HCT116 (cell line): ENCODE data around the gene NDUFS2. TPM values are rescaled to one million over a fixed set of nuclear protein-coding genes. Genes with fewer than 3 reads are reported as not detected.

Source experiments
- ATAC-seq: fragments of 200-7000 bp; cut with Tn5 transposase; 2 replicates; pipeline ENCODE4 v1.9.1; 2020; ENCODE audit warnings: mild to moderate bottlenecking, moderate library complexity
- BruUV-seq: library from RNA; stranded (reverse); fragments of 400-500 nt; replicated peaks from 2 replicates; lab custom pipeline; 2021; lab: Mats Ljungman, UMichigan
- CTCF ChIA-PET: fragments of 300-600 bp; sonication (Branson Sonifier 250); formaldehyde crosslinking; loops from one replicate; lab custom pipeline; 2021; ENCODE audit warnings: antibody characterized with exemption; lab: Charles Lee
- POLR2A ChIA-PET: fragments of 300-600, 350-600 bp; sonication (Branson Sonifier 250); formaldehyde crosslinking; loops from one replicate; lab custom pipeline; 2021; ENCODE audit warnings: antibody characterized with exemption; lab: Charles Lee
- RAD21 ChIA-PET, 2 experiments: fragments of 300-600 bp; sonication (Branson Sonifier 250); formaldehyde crosslinking; loops; one replicate each; lab custom pipeline; 2023; ENCODE audit warnings: low total read pairs in 2 of 2; ENCODE audit not compliant: uncharacterized antibody in 2 of 2, unreplicated experiment in 2 of 2, low non-redundant PET in 1 of 2; lab: Charles Lee
- DNase-seq: peaks from one replicate; pipeline ENCODE4 v3.0.0-alpha.2; 2010; ENCODE audit warnings: low read depth, low spot score
- H2AFZ ChIP-seq: fragments of 200-600 bp; shearing (Covaris generic), sonication (generic); 2 replicates; pipeline ENCODE4 v1.6.1; 2017; ENCODE audit warnings: low read depth, mixed run types, mixed read lengths, antibody characterized with exemption, low read length; ENCODE audit not compliant: poor library complexity, severe bottlenecking
- H3K27ac ChIP-seq: 2 replicates; pipeline ENCODE4 v1.5.1; 2012; ENCODE audit warnings: low read depth, low read length
- H3K27me3 ChIP-seq: fragments of 200-600 bp; sonication (generic); 2 replicates; pipeline ENCODE4 v1.6.1; 2016; ENCODE audit warnings: mixed run types, low read length, mixed read lengths; ENCODE audit not compliant: insufficient read depth
- H3K36me3 ChIP-seq, 2 experiments: fragments of 200-500 bp in 1 of 2; fragments of 200-600 bp in 1 of 2; sonication (Bioruptor generic) in 1 of 2; sonication (generic) in 1 of 2; 2 replicates each; pipeline versions ENCODE4 v1.5.1 to v1.6.1; 2014 to 2016; ENCODE audit warnings: low read length in 2 of 2, inconsistent platforms in 1 of 2, mixed read lengths in 1 of 2, mixed run types in 1 of 2; ENCODE audit not compliant: insufficient read depth in 2 of 2, control insufficient read depth in 1 of 2
- H3K4me1 ChIP-seq, 2 experiments: fragments of 200-600 bp in 1 of 2; sonication (generic) in 1 of 2; 2 replicates each; pipeline versions ENCODE4 v1.5.1 to v1.6.1; 2012 to 2017; ENCODE audit warnings: low read length in 2 of 2, inconsistent platforms in 1 of 2, mild to moderate bottlenecking in 1 of 2, mixed read lengths in 1 of 2, mixed run types in 1 of 2, moderate library complexity in 1 of 2; ENCODE audit not compliant: insufficient read depth in 2 of 2, control insufficient read depth in 1 of 2
- H3K4me2 ChIP-seq: fragments of 200-600 bp; sonication (generic); 2 replicates; pipeline ENCODE4 v1.6.1; 2017; ENCODE audit warnings: mixed run types, low read length, mixed read lengths
- H3K4me3 ChIP-seq, 2 experiments: fragments of 200-600 bp in 1 of 2; sonication (generic) in 1 of 2; replicated peaks in 1 of 2; 2 replicates each; pipeline ENCODE4 v1.5.1; 2011 to 2016; ENCODE audit warnings: low read length in 2 of 2, control low read depth in 1 of 2, low read depth in 1 of 2, mild to moderate bottlenecking in 1 of 2, mixed read lengths in 1 of 2, mixed run types in 1 of 2
- H3K79me2 ChIP-seq: fragments of 200-600 bp; sonication (generic); 2 replicates; pipeline ENCODE4 v1.6.1; 2017; ENCODE audit warnings: mild to moderate bottlenecking, mixed run types, low read length, moderate library complexity, mixed read lengths; ENCODE audit not compliant: insufficient read depth
- H3K9ac ChIP-seq: fragments of 200-600 bp; sonication (generic); 2 replicates; pipeline ENCODE4 v1.6.1; 2016; ENCODE audit warnings: low read length, mixed read lengths
- H3K9me2 ChIP-seq: fragments of 200-600 bp; sonication (generic), shearing (Covaris generic); 2 replicates; pipeline ENCODE4 v1.6.1; 2017; ENCODE audit warnings: mixed run types, mild to moderate bottlenecking, moderate library complexity; ENCODE audit not compliant: insufficient read depth
- H3K9me3 ChIP-seq, 2 experiments: fragments of 200-500 bp in 1 of 2; fragments of 200-600 bp in 1 of 2; sonication (Bioruptor generic) in 1 of 2; sonication (generic) in 1 of 2; 2 replicates each; pipeline ENCODE4 v1.6.1; 2014 to 2017; ENCODE audit warnings: low read length in 2 of 2, mixed read lengths in 2 of 2, inconsistent platforms in 1 of 2, low read depth in 1 of 2, mild to moderate bottlenecking in 1 of 2, mixed run types in 1 of 2, moderate library complexity in 1 of 2; ENCODE audit not compliant: control insufficient read depth in 1 of 2, insufficient read depth in 1 of 2
- H4K20me1 ChIP-seq: fragments of 200-600 bp; sonication (generic), shearing (Covaris generic); 2 replicates; pipeline ENCODE4 v1.6.1; 2017; ENCODE audit warnings: mixed run types, mild to moderate bottlenecking, moderate library complexity; ENCODE audit not compliant: insufficient read depth
- CBX3 ChIP-seq: IDR thresholded peaks from 2 replicates; pipeline ENCODE4 v1.6.1; 2012; ENCODE audit warnings: low read depth
- CEBPB ChIP-seq: IDR thresholded peaks from 2 replicates; pipeline ENCODE4 v1.6.1; 2012; ENCODE audit warnings: low read depth
- ELF1 ChIP-seq: IDR thresholded peaks from 2 replicates; pipeline ENCODE4 v1.6.1; 2012; ENCODE audit warnings: low read depth, borderline replicate concordance
- POLR2A ChIP-seq: IDR thresholded peaks from 2 replicates; pipeline ENCODE4 v1.7.0; 2011; ENCODE audit warnings: borderline replicate concordance; ENCODE audit not compliant: insufficient read depth, insufficient read length; ENCODE audit errors: extremely low read depth
- POLR2AphosphoS5 ChIP-seq: IDR thresholded peaks from 2 replicates; pipeline ENCODE4 v1.6.1; 2011; ENCODE audit warnings: mild to moderate bottlenecking, low read depth, low read length, moderate library complexity
- SP1 ChIP-seq: IDR thresholded peaks from 2 replicates; pipeline ENCODE4 v1.6.1; 2012; ENCODE audit warnings: low read depth
- TCF7L2 ChIP-seq: IDR thresholded peaks from 2 replicates; pipeline ENCODE4 v1.7.0; 2011; ENCODE audit warnings: borderline replicate concordance, inconsistent platforms; ENCODE audit not compliant: insufficient read depth, insufficient read length; ENCODE audit errors: extremely low read depth
- YY1 ChIP-seq: IDR thresholded peaks from 2 replicates; pipeline ENCODE4 v1.6.1; 2011; ENCODE audit warnings: low read length, low read depth, moderate library complexity, mild to moderate bottlenecking; ENCODE audit not compliant: insufficient replicate concordance; ENCODE audit errors: extremely low read depth
- ZFX ChIP-seq: fragments of 450-650 bp; IDR thresholded peaks from 2 replicates; pipeline ENCODE4 v1.6.1; 2017
- ZNF274 ChIP-seq: fragments of 200-500 bp; sonication (Bioruptor generic); IDR thresholded peaks from 2 replicates; pipeline ENCODE4 v1.6.1; 2014; ENCODE audit warnings: mild to moderate bottlenecking, low read depth, low read length, inconsistent platforms
- intact Hi-C: fragments of 100-400 bp; cut with micrococcal nuclease; formaldehyde crosslinking; loops from 2 replicates; pipeline ENCODE4 v1.10.0; 2022
- total RNA-seq: library from RNA; stranded (reverse); gene quantifications from one replicate; pipeline ENCODE4 v1.2.1, GENCODE V29; 2021; ENCODE audit not compliant: unreplicated experiment
- TF ChIP-seq, protein P1 (sequence below): IDR thresholded peaks from 2 replicates; pipeline ENCODE4 v1.6.1; 2012; ENCODE audit warnings: low read depth
- TF ChIP-seq, protein P2 (sequence below): IDR thresholded peaks from 2 replicates; pipeline ENCODE4 v1.6.1; 2011; ENCODE audit warnings: mild to moderate bottlenecking, low read length, moderate library complexity; ENCODE audit not compliant: insufficient replicate concordance; ENCODE audit errors: extremely low read depth
- TF ChIP-seq, protein P3 (sequence below): IDR thresholded peaks from 2 replicates; pipeline ENCODE4 v1.6.1; 2012
- TF ChIP-seq, protein P4 (sequence below): IDR thresholded peaks from 2 replicates; pipeline ENCODE4 v1.6.1; 2012
- TF ChIP-seq, protein P5 (sequence below), 3 experiments: fragments of 200-600 bp in 1 of 3; sonication (generic) in 1 of 3; IDR thresholded peaks in 2 of 3; conservative IDR thresholded peaks in 1 of 3; 2 replicates each; pipeline ENCODE4 v1.5.1; 2012 to 2017; ENCODE audit warnings: low read depth in 2 of 3, low read length in 2 of 3, antibody characterized with exemption in 1 of 3, borderline replicate concordance in 1 of 3, control low read depth in 1 of 3, mild to moderate bottlenecking in 1 of 3, mixed read lengths in 1 of 3, mixed run types in 1 of 3, moderate library complexity in 1 of 3; ENCODE audit not compliant: insufficient read depth in 1 of 3

The NDUFS2 gene
- total RNA-seq, 1 experiment from 2014 or later: 82.7 TPM

DNA sequence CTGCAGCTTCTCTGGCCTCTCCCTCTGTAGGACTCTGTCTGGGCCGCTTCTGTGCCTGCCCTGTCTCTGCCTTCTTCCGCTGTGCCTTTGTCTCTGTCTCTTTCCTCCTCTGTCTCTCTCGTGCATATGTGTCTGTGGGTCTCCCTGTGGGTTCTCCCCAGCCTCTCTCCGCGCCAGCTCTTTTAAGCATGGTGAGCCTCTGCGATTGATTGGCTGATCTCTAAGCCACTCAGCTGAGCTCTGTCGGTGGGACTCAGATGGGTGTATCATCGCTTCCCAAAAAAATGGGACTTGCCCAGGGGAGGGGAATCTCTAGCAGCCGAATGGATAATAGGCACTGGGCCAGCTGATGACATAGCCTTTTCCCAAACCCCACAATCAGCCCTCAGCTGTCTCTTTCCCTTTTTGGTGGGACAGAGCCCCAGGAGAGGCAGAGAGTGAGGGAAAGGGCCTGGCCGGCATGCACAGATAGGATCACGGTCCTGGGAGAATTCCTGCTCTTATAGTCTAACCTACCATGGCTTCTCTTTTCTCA, 3.2 kb upstream of the NDUFS2 start, which contains the start of gene ADAMTS4:
TSS of gene ADAMTS4 (minus strand) at position 158 of the 535 bp plus-strand sequence. CDS start 427 bp downstream, outside the sequence.
- intact Hi-C loops: no loop called here
- TF ChIP-seq POLR2A (no peak), POLR2AphosphoS5 (no peak), CEBPB (no peak), TCF7L2 (no peak), SP1 (no peak), ZNF274 (no peak), CBX3 (no peak), YY1 (no peak), ZFX (no peak), ELF1 (no peak)
- TF ChIP-seq, protein P1, sequence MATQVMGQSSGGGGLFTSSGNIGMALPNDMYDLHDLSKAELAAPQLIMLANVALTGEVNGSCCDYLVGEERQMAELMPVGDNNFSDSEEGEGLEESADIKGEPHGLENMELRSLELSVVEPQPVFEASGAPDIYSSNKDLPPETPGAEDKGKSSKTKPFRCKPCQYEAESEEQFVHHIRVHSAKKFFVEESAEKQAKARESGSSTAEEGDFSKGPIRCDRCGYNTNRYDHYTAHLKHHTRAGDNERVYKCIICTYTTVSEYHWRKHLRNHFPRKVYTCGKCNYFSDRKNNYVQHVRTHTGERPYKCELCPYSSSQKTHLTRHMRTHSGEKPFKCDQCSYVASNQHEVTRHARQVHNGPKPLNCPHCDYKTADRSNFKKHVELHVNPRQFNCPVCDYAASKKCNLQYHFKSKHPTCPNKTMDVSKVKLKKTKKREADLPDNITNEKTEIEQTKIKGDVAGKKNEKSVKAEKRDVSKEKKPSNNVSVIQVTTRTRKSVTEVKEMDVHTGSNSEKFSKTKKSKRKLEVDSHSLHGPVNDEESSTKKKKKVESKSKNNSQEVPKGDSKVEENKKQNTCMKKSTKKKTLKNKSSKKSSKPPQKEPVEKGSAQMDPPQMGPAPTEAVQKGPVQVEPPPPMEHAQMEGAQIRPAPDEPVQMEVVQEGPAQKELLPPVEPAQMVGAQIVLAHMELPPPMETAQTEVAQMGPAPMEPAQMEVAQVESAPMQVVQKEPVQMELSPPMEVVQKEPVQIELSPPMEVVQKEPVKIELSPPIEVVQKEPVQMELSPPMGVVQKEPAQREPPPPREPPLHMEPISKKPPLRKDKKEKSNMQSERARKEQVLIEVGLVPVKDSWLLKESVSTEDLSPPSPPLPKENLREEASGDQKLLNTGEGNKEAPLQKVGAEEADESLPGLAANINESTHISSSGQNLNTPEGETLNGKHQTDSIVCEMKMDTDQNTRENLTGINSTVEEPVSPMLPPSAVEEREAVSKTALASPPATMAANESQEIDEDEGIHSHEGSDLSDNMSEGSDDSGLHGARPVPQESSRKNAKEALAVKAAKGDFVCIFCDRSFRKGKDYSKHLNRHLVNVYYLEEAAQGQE: no peak
- TF ChIP-seq, protein P2, sequence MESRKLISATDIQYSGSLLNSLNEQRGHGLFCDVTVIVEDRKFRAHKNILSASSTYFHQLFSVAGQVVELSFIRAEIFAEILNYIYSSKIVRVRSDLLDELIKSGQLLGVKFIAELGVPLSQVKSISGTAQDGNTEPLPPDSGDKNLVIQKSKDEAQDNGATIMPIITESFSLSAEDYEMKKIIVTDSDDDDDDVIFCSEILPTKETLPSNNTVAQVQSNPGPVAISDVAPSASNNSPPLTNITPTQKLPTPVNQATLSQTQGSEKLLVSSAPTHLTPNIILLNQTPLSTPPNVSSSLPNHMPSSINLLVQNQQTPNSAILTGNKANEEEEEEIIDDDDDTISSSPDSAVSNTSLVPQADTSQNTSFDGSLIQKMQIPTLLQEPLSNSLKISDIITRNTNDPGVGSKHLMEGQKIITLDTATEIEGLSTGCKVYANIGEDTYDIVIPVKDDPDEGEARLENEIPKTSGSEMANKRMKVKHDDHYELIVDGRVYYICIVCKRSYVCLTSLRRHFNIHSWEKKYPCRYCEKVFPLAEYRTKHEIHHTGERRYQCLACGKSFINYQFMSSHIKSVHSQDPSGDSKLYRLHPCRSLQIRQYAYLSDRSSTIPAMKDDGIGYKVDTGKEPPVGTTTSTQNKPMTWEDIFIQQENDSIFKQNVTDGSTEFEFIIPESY: no peak
- TF ChIP-seq, protein P3, sequence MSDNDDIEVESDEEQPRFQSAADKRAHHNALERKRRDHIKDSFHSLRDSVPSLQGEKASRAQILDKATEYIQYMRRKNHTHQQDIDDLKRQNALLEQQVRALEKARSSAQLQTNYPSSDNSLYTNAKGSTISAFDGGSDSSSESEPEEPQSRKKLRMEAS: no peak
- TF ChIP-seq, protein P4, sequence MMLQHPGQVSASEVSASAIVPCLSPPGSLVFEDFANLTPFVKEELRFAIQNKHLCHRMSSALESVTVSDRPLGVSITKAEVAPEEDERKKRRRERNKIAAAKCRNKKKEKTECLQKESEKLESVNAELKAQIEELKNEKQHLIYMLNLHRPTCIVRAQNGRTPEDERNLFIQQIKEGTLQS: no peak
- TF ChIP-seq, protein P5, sequence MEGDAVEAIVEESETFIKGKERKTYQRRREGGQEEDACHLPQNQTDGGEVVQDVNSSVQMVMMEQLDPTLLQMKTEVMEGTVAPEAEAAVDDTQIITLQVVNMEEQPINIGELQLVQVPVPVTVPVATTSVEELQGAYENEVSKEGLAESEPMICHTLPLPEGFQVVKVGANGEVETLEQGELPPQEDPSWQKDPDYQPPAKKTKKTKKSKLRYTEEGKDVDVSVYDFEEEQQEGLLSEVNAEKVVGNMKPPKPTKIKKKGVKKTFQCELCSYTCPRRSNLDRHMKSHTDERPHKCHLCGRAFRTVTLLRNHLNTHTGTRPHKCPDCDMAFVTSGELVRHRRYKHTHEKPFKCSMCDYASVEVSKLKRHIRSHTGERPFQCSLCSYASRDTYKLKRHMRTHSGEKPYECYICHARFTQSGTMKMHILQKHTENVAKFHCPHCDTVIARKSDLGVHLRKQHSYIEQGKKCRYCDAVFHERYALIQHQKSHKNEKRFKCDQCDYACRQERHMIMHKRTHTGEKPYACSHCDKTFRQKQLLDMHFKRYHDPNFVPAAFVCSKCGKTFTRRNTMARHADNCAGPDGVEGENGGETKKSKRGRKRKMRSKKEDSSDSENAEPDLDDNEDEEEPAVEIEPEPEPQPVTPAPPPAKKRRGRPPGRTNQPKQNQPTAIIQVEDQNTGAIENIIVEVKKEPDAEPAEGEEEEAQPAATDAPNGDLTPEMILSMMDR (IDR thresholded peaks at IDR 0.05 in 2 of 3, conservative IDR thresholded peaks at IDR 0.05 in 1 of 3; ENCODE audit: borderline replicate concordance in 1 of 3, insufficient read depth in 1 of 3, low read depth in 2 of 3, low read length in 2 of 3): no peak
- no peak within 1 kb of the TSS for H3K27ac ChIP-seq
- H3K4me1 ChIP-seq: peaks cover 8 to 38% of the 10 kb centered on the region in 2 experiments; a peak in 3 of 4 replicates
- no peak within 1 kb of the TSS for H3K9ac ChIP-seq
- H3K9me3 ChIP-seq: no peaks in the 10 kb centered on the region
- ChIA-PET POLR2A (no interaction called here), RAD21 (no interaction called here), CTCF (interaction anchor here (1.0 to 1.6 kb wide), 2 partner anchors 18 to 241 kb away, joined by 3 to 4 read pairs; no protein-coding TSS in a partner anchor)
- H3K36me3 ChIP-seq: peaks cover under 1 to 7% of the 10 kb centered on the region in 2 experiments; a peak in 2 of 4 replicates
- no peak within 1 kb of the TSS for H3K4me2 ChIP-seq
- H3K4me3 ChIP-seq: no peak within 1 kb of the TSS
- peaks cover 17% of the 10 kb centered on the region for H3K79me2 ChIP-seq
- H4K20me1 ChIP-seq: no peaks in the 10 kb centered on the region
- no TSS peak for BruUV-seq
- DNase-seq: no peak
- no peaks in the 10 kb centered on the region for H3K9me2 ChIP-seq
- no peak within 1 kb of the TSS for H2AFZ ChIP-seq
- no peaks in the 10 kb centered on the region for H3K27me3 ChIP-seq
- ATAC-seq: no peak
